NCI-H1694 treated with DMSO at 0.1 percent for 48 hours (cell line): ENCODE measurements around the gene STING1.
"Not testable (repeated sequence)": the region's sequence is repeated elsewhere in the genome, so short reads cannot be mapped to it uniquely, and the experiment has no call there.

Experiments used
- DNase-seq: peaks from one replicate; lab custom pipeline; 2025; lab: John Stamatoyannopoulos, UW

Gene STING1

DNA sequence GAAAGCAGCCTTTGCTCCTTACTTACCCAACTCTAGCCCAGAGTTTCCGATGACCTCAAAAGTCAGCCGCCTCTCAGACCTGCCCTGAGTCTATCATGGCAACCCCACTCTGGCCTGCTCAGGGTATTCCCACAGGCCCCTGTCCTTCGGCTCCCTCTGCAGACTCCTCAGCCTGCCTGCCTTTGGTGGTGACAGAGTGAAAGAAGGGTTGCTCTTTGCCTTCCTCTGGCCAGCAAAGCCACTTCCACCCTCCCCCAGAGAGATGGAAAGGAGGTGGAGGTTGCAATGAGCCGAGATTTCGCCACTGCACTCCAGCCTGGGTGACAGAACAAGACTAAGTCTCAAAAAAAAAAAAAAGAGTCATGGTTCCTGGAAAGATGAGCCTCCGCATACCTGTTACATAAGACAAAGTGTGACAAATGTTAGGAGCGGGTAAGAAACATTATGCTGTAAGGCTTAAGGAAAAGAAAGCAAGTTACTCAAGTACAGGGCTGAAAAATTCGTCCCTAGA, 14.1 kb downstream of the STING1 start:
- no peak for DNase-seq

- DNase-seq: no peak
Measured at GRCh38 chr5:139462586-139463276, 19.8 kb downstream of the STING1 start, which contains the start of gene ECSCR. Gene ECSCR, minus strand, starts transcription at chr5:139462743. Its CDS starts 73 bp downstream, at chr5:139462670.

- no peak for DNase-seq
Measured at GRCh38 chr5:139461698-139462097, 20.9 kb downstream of the STING1 start.

DNA sequence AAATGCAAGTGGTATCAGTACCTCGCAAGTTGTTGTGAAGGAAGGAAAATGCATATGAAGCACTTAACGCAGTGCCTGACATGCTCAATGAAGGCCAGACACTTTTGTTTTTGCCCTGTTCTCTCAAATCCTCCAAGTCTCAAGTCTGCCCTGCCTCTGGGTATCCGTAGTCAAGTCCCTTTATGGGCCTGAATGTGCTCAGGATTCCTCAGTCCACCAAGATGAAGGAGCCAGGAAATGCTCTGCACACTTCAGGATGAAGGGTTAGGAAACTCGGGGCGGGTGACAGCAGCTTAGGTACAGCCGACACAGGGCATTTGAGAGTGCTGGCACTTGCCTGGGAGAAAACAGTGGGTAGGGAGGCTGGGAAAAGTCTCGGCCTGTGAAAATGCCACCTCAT, 21.4 kb downstream of the STING1 start:
- DNase-seq: no peak

- DNase-seq: no peak
Measured at GRCh38 chr5:139460455-139460854, 22.1 kb downstream of the STING1 start.

DNA sequence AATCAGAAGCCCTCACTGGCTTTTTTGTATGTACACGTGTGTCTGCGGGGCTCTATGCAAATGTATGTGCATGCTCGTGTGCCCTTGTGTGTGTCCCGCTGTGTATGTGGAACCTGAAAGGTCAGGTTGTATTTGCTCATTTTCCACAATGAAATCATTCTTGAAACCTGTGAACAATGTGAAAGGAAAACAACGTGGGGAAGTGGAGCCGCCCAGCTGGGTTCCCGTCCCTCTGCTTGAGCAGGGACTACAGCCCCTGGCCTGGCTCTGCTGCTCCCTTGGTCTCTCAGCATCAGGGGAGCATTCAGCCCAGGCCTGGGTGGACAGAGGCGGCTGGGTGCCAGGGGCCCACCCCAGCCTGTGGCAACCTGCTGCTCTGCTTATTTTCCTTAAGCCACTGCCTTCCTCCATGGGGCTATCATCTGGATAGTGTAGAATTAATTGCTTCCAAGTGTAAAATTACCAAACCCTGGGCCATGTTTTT, 23.1 kb downstream of the STING1 start:
- no peak for DNase-seq

- DNase-seq: no peak
Measured at GRCh38 chr5:139458580-139459407, 23.8 kb downstream of the STING1 start.

DNA sequence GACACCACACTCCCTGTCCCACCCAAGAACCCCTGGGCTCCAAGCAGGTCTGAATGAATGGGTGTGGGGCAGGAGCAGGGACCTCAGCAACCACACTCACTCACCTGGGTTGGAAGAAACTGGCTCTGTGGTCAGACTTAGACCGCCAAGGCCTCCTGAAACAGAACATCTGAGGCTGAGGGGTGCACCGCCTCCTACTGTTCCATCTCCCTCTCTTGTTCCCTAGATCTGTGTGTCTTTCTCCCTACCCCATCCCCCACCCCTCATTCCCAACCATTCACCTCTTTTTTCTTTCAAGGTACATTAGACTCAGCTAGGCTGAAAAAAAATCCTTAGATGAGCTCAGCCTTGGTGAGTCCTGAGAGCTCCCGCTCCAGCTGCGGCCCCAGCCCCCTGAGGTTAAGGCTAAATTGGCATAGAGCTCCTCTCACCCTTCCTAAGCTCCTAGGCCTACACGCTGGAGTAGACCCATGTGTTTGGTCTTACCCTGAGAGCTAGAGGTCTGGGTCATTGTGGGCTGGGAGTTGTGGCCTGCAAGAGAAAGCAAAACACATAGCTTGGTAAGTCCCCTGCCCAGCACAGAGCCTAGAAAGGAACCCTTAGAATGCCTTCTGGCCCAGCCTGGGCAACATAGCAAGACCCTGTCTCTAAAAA, 24.8 kb downstream of the STING1 start:
- no peak for DNase-seq

DNA sequence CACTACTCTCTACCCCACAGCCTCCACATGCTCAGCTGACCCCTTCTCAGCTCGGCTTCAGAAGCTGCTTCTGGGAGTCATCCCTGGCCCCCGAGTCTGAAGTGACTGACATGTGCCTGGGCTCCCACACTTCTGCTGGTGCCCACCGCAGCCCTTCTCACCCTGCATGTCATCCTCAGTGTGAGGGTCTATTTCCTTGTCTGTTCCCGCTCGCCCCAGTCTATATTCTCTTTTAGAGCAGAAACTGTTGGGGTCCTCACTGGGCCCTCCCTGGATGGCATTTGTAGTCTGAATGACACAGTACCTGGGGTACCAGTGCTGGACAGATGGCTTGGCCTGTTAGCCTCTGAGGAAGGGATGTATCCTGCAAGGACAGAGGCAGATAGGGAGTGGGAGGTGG, 25.3 kb downstream of the STING1 start:
- no peak for DNase-seq

GRCh38 chr5:139456776-139457175, 25.8 kb downstream of the STING1 start:
- DNase-seq: no peak

GRCh38 chr5:139454568-139455290, 27.8 kb downstream of the STING1 start:
- no peak for DNase-seq

DNA sequence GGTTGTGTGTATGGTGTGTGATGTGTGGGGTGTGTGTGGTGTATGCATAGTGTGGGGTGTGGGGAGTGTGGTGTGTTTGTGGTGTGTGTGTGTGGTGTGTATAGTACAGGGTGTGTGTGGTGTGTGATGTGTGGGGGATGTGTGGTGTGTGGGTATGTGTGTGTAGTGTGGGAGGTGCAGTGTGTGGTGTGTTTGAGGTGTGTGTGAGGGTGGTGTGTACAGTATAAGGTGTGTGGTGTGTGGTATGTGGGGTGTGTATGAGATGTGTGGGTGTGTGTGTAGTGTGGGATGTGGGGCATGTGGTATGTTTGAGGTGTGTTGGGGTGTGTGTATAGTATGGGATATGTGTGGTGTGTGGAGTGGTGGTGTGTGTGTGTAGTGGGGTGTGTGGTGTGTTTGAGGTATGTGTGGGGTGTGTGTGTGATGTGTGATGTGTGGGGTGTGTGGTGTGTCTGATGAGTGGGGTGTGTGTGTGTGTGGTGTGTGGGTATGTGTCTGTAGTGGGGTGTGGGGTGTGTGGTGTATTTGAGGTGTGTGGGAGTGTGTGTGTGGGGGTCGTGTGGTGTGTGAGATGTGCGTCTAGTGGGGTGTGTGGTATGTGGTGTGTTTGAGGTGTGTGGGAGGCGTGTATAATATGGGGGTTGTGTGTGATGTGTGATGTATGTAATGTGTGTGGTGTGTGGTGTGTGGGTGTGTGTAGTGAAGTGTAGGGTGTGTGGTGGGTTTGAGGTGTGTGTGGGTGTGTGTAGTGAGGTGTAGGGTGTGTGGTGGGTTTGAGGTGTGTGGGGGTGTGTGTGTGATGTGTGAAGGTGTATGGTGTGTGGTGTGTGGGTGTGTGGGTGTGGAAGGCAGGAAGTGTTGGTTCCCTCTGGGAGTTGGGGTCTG, 28.6 kb downstream of the STING1 start:
- no peak for DNase-seq

GRCh38 chr5:139451878-139452660, 30.5 kb downstream of the STING1 start:
- no peak for DNase-seq

DNA sequence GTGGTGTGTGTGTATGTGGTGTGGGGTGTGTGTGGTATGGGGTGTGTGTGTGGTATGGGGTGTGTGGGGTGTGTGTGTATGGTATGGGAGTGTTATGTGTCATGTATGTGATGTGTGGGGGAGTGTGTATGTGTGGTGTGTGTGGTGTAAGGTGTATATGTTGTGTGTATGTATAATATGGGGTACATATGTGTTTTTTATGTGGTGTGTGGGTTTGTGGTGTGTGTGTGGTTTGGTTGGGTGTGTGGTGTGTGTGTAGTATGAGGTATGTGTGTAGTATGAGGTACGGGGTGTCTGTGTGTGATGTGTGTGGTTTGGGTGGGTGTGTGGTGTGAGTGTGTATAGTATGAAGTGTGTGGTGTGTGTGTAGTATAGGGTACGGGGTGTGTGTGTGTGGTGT, 31.4 kb downstream of the STING1 start:
- DNase-seq: no peak

DNA sequence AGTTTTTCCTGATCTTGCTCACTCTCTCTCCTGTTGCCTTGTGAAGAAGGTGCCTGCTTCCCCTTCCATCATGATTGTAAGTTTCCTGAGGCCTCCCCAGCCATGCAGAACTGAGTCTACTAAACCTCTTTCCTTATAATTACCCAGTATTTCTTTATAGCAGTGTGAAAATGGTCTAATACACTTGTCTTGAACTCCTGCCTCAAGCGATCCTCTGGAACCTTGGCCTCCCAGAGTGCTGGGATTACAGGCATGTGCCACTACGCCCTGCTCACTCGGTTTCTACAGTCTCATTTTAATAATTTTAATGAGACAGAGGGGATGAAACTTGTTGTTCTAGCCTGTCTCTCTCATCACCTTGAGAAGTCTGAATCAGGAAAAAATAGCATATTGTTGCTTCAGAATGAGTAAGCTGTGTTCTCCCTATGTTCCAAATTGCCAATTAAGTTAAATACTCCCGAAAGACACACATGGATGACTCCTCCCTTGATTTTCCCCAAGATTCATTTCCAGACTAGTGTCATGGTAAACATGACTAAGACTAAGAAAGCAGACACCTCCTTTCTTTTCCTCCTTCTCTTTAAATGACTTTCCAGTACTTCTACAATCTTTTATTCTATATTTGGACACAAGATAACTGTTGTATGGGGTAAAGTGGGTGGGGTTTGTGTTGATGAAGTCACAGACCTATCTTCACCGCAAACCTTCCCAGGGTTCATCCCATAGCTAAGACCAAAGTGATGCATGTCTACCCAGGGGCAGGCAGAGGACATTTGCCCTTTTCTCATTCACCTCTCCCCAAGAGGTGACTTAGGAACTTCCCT, 35.4 kb downstream of the STING1 start:
- no peak for DNase-seq

DNA sequence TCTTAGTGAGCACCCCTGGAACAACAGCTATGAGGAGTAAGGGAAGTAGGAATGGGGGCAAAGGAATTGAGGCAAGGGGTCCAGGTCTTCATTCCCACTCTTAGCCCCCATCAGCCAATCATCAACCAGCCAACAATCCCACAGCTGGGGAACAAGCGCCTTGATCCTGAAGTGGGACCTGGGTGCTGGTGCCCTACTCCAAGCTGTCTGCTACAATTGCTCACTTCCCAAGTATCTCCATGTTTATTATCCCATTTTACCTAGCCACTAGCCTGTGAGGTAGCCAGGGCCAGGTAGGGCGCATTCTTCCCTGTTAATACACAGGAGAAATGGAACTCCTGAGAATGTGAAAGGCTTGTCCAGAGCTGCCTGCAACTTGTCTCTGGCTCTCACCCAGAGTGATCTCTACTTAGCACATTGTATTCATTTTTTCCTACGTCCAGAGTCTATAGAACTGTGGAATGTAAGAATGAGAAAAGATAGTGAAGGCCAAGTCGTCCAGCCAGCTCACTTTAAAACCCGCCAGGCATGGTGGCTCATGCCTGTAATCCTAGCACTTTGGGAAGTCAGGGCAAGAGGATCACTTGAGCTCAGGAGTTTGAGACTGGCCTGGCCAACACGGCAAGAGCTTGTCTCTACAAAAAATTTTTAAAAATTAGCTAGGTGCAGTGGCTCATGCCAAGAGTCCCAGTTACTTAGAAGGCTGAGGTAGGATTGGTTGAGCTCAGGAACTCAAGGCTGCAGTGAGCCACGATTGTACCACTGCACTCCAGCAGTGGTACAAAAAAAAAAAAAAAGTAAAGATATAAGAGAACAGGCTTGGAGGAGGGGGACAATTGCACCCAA, 37.0 kb downstream of the STING1 start:
- DNase-seq: no peak

GRCh38 chr5:139443831-139444453, 38.6 kb downstream of the STING1 start:
- DNase-seq: no peak

DNA sequence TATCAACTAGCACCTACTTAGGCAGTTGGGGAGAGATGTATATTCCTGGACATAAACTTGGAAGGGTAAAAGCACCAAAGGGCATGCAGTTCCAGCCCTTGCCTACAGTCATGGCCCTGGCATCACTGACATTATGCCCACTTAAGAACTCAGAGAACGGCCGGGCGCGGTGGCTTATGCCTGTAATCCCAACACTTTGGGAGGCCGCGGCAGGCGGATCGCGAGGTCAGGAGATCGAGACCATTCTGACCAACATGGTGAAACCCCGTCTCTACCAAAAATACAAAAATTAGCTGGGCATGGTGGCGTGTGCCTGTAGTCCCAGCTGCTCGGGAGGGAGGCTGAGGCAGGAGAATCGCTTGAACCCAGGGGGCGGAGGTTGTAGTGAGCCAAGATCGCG, 42.1 kb downstream of the STING1 start:
- not testable (repeated sequence) for DNase-seq
